A549 (cell line): Measurements from ENCODE around the gene A4GALT. TPM values are rescaled to one million over a fixed set of nuclear protein-coding genes. Genes with fewer than 3 reads are reported as not detected.

ENCODE experiments used
- ATAC-seq, 2 experiments: fragments of 200-7000 bp in 1 of 2; fragments of >200 bp in 1 of 2; cut with Nextera tagmentation in 1 of 2; cut with Tn5 transposase in 1 of 2; 3 replicates each; pipeline versions ENCODE4 v1.8.0 to v1.9.1; 2018 to 2020; ENCODE audit warnings: mild to moderate bottlenecking in 1 of 2, moderate library complexity in 1 of 2
- CTCF ChIA-PET: fragments of 300-600 bp; sonication (Branson Sonifier 250); formaldehyde crosslinking; extraction: SDS; loops from one replicate; lab custom pipeline; 2021; ENCODE audit warnings: antibody characterized with exemption, inconsistent platforms; lab: Yijun Ruan, JAX
- POLR2A ChIA-PET: fragments of 350-600 bp; formaldehyde crosslinking; extraction: SDS; loops from one replicate; lab custom pipeline; 2021; ENCODE audit warnings: antibody characterized with exemption, inconsistent platforms; lab: Yijun Ruan, JAX
- DNase-seq, 2 experiments: peaks; one replicate each; pipeline versions ENCODE4 v3.0.0 to v3.0.0-alpha.2; 2011 to 2016; ENCODE audit warnings: low read depth in 1 of 2, low spot score in 1 of 2
- FAIRE-seq: peaks from 2 replicates; lab custom pipeline; 2011; peaks lifted over from hg19 to GRCh38; lab: Jason Lieb, UNC
- H3K27ac ChIP-seq, 2 experiments: fragments of >200 bp; sonication (Bioruptor Twin); formaldehyde crosslinking; 3 replicates each; pipeline ENCODE4 v1.5.1; 2016 to 2017
- H3K4me1 ChIP-seq: fragments of >200 bp; sonication (Bioruptor Twin); formaldehyde crosslinking; 3 replicates; pipeline ENCODE4 v1.6.1; 2016
- H3K4me2 ChIP-seq: fragments of >200 bp; sonication (Bioruptor Twin); formaldehyde crosslinking; 3 replicates; pipeline ENCODE4 v1.6.1; 2016
- H3K4me3 ChIP-seq: fragments of >200 bp; sonication (Bioruptor Twin); formaldehyde crosslinking; 3 replicates; pipeline ENCODE4 v1.5.1; 2016
- H3K9me3 ChIP-seq: fragments of >200 bp; sonication (Bioruptor Twin); formaldehyde crosslinking; 3 replicates; pipeline ENCODE4 v1.6.1; 2016
- ATOH8 ChIP-seq: fragments of 250-450 bp; sonication (Bioruptor Pico); IDR thresholded peaks from 2 replicates; pipeline ENCODE4 v1.5.0; 2020; ENCODE audit warnings: low read depth, mild to moderate bottlenecking, moderate library complexity
- CTCF ChIP-seq: fragments of >200 bp; sonication (Bioruptor Twin); formaldehyde crosslinking; IDR thresholded peaks from 3 replicates; pipeline ENCODE4 v1.5.1; 2016
- E2F6 ChIP-seq: IDR thresholded peaks from 2 replicates; pipeline ENCODE4 v1.6.1; 2012; ENCODE audit warnings: low read depth, borderline replicate concordance
- FOSL2 ChIP-seq, 2 experiments: fragments of 450-650 bp in 1 of 2; fragments of >200 bp in 1 of 2; sonication (Bioruptor Twin) in 1 of 2; formaldehyde crosslinking; IDR thresholded peaks; 2 replicates each; pipeline versions ENCODE4 v1.5.0 to v1.6.1; 2016 to 2020; ENCODE audit warnings: mild to moderate bottlenecking in 1 of 2, moderate library complexity in 1 of 2
- FOXS1 ChIP-seq: fragments of 250-450 bp; sonication (Bioruptor Pico); IDR thresholded peaks from 2 replicates; pipeline ENCODE4 v1.5.0; 2020; ENCODE audit warnings: mild to moderate bottlenecking, moderate library complexity
- HEYL ChIP-seq: fragments of 250-450 bp; sonication (Bioruptor Pico); IDR thresholded peaks from 2 replicates; pipeline ENCODE4 v1.8.0; 2021; ENCODE audit warnings: mild to moderate bottlenecking, moderate library complexity
- HOXA7 ChIP-seq: fragments of 250-450 bp; sonication (Bioruptor Pico); IDR thresholded peaks from 2 replicates; pipeline ENCODE4 v1.5.0; 2020; ENCODE audit warnings: mild to moderate bottlenecking, moderate library complexity
- HOXB5 ChIP-seq: fragments of 250-450 bp; sonication (Bioruptor Pico); IDR thresholded peaks from 2 replicates; pipeline ENCODE4 v1.5.0; 2020; ENCODE audit warnings: mild to moderate bottlenecking, moderate library complexity
- KDM1A ChIP-seq: fragments of 200-600 bp; sonication (generic); IDR thresholded peaks from 2 replicates; pipeline ENCODE4 v1.6.1; 2016; ENCODE audit warnings: low read depth, mild to moderate bottlenecking
- KDM5A ChIP-seq: fragments of 200-600 bp; sonication (generic); IDR thresholded peaks from 2 replicates; pipeline ENCODE4 v1.6.1; 2016; ENCODE audit warnings: antibody characterized with exemption, mild to moderate bottlenecking
- MAZ ChIP-seq: fragments of 150-350 bp; IDR thresholded peaks from 2 replicates; pipeline ENCODE4 v1.6.1; 2014; ENCODE audit warnings: antibody characterized with exemption, low read depth, low read length, borderline replicate concordance
- NR3C1 ChIP-seq: fragments of >200 bp; sonication (Bioruptor Twin); formaldehyde crosslinking; IDR thresholded peaks from 3 replicates; pipeline ENCODE4 v1.6.1; 2017
- POLR2A ChIP-seq: IDR thresholded peaks from 2 replicates; pipeline ENCODE4 v1.6.1; 2012; ENCODE audit warnings: mild to moderate bottlenecking, low read length
- RAD21 ChIP-seq, 2 experiments: fragments of >200 bp in 1 of 2; sonication (Bioruptor Twin) in 1 of 2; formaldehyde crosslinking in 1 of 2; IDR thresholded peaks in 1 of 2; conservative IDR thresholded peaks in 1 of 2; 2 replicates in 1 of 2; 3 replicates in 1 of 2; pipeline ENCODE4 v1.6.1; 2012 to 2018; ENCODE audit warnings: inconsistent platforms in 1 of 2
- SMC3 ChIP-seq: fragments of >200 bp; sonication (Bioruptor Twin); formaldehyde crosslinking; IDR thresholded peaks from 3 replicates; pipeline ENCODE4 v1.6.1; 2018; ENCODE audit warnings: inconsistent platforms
- TFCP2L1 ChIP-seq: fragments of 250-450 bp; sonication (Bioruptor Pico); IDR thresholded peaks from 2 replicates; pipeline ENCODE4 v1.5.0; 2021; ENCODE audit warnings: mild to moderate bottlenecking
- USF2 ChIP-seq: fragments of 450-650 bp; IDR thresholded peaks from 2 replicates; pipeline ENCODE4 v1.6.1; 2014; ENCODE audit warnings: antibody characterized with exemption
- WGBS: methylation state at CpG from one replicate; pipeline ENCODE4 v1.1.6; 2017; ENCODE audit errors: missing lambda C conversion rate; 5-methylcytosine and 5-hydroxymethylcytosine counted together
- polyA plus RNA-seq, 4 experiments: library from polyadenylated mRNA; depleted of rRNA in 3 of 4; stranded (reverse); fragments of >200 nt; fragmentation: RNase III in 1 of 4; extraction: RNeasy Plus Mini Kit Qiagen cat#74134 plus additional on column Dnase treatment in 1 of 4; gene quantifications; 2 replicates in 3 of 4; 3 replicates in 1 of 4; pipeline ENCODE4 v1.2.3, GENCODE V29; 2011 to 2017

Gene A4GALT
- polyA plus RNA-seq, 2 of the 4 experiments (the other 2 are of a cell fraction): 5.1 to 7.8 TPM

GRCh38 chr22:42721045-42721434, 370 bp upstream of the A4GALT start:
- peak; percentile 31 to 54; a peak in 5 of 6 replicates for ATAC-seq
- peak overlapping the region; percentile 85 for H3K4me3 ChIP-seq
- peak overlapping the region; percentile 84 for H3K4me2 ChIP-seq
- under 1% methylated on average over 11 of the region's 22 CpGs for WGBS
- TF ChIP-seq KDM1A (peak; percentile 75; the same call in 1 of the 2 replicates), FOXS1 (CRISPR knock-in tag) (no peak), POLR2A (no peak)
- peak overlapping the region; percentile 83 to 92 for H3K27ac ChIP-seq
- FAIRE-seq: no peak
- ChIA-PET POLR2A (no interaction called here), CTCF (interaction anchor here (1.4 kb wide), 1 partner anchor 100 kb away, joined by 3 read pairs; no protein-coding TSS in a partner anchor)
- H3K9me3 ChIP-seq: no peaks in the 10 kb centered on the region
- peaks cover 33% of the 10 kb centered on the region for H3K4me1 ChIP-seq
- DNase-seq: no peak

GRCh38 chr22:42719656-42720262, 911 bp downstream of the A4GALT start:
- H3K27ac ChIP-seq: peak overlapping the region; percentile 83 to 92
- peak; percentile 32 to 63; a peak in 5 of 6 replicates for ATAC-seq
- FAIRE-seq: no peak

GRCh38 chr22:42719133-42719532, 1.5 kb downstream of the A4GALT start:
- no peak for FAIRE-seq
- CTCF ChIA-PET: interaction anchor here (0.7 to 1.6 kb wide), 3 partner anchors 26 to 271 kb away, joined by 3 to 4 read pairs (median 3); no protein-coding TSS in a partner anchor
- no peak for TF ChIP-seq HOXA7 (CRISPR knock-in tag)
- no peak for TF ChIP-seq HEYL (CRISPR knock-in tag)
- TF ChIP-seq USF2: no peak
- TF ChIP-seq E2F6: no peak
- TF ChIP-seq KDM5A: no peak
- no peak for TF ChIP-seq NR3C1
- TF ChIP-seq HOXB5 (CRISPR knock-in tag): no peak
- Histone ChIP-seq H3K4me1 (peaks cover 37% of the 10 kb centered on the region), H3K4me3 (no peak overlapping the region), H3K27ac (peak overlapping the region in 1 of 2 experiments; percentile 58; a peak in 3 of 6 replicates), H3K9me3 (no peaks in the 10 kb centered on the region), H3K4me2 (peak overlapping the region; percentile 84)
- POLR2A ChIA-PET: no interaction called here
- ATAC-seq: peak in 1 of 2 experiments; percentile 48; a peak in 3 of 6 replicates
- no peak for DNase-seq
- 44% methylated on average over 2 of the region's 2 CpGs for WGBS

More at GRCh38 chr22:42719656-42720262, 911 bp downstream of the A4GALT start:
- no peak for TF ChIP-seq HEYL (CRISPR knock-in tag)
- no peak for TF ChIP-seq FOSL2 (IDR thresholded peaks at IDR 0.05)
- no peak for TF ChIP-seq FOSL2 (CRISPR knock-in tag; IDR thresholded peaks at IDR 0.05)
- TF ChIP-seq ATOH8 (CRISPR knock-in tag): no peak
- no peak for TF ChIP-seq CTCF
- no peak for TF ChIP-seq KDM1A
- no peak for TF ChIP-seq SMC3
- TF ChIP-seq TFCP2L1 (CRISPR knock-in tag): no peak
- no peak for TF ChIP-seq RAD21 (conservative IDR thresholded peaks at IDR 0.05 in 1 of 2, IDR thresholded peaks at IDR 0.05 in 1 of 2)
- TF ChIP-seq KDM5A: no peak
- no peak for TF ChIP-seq MAZ
- Histone ChIP-seq H3K4me3 (peak overlapping the region; percentile 85), H3K4me1 (peaks cover 35% of the 10 kb centered on the region), H3K4me2 (peak overlapping the region; percentile 84), H3K9me3 (no peaks in the 10 kb centered on the region)
- no peak for DNase-seq
- ChIA-PET POLR2A (no interaction called here), CTCF (interaction anchor here (0.7 to 1.6 kb wide), 4 partner anchors 27 to 271 kb away, joined by 3 to 4 read pairs (median 3); no protein-coding TSS in a partner anchor)
- WGBS: 60% methylated on average over 24 of the region's 37 CpGs
